Thyroid gland (tissue), 4 donors: Measurements from ENCODE around the gene DNAH8. TPM values are rescaled to one million over a fixed set of nuclear protein-coding genes. Genes with fewer than 3 reads are reported as not detected.

ENCODE experiments used
- DNase-seq, 2 donors: peaks; one replicate each; pipeline ENCODE4 v3.0.0-alpha.2; 2019
- H3K27ac ChIP-seq, 3 donors: fragments of 200-600 bp; sonication (generic); 1 replicate in 2 of 3; 2 replicates in 1 of 3; pipeline ENCODE4 v1.5.1; 2016 to 2019; ENCODE audit warnings: mild to moderate bottlenecking in 1 of 3, moderate library complexity in 1 of 3
- H3K27me3 ChIP-seq: fragments of 200-600 bp; sonication (generic); one replicate; pipeline ENCODE4 v1.5.1; 2019
- H3K36me3 ChIP-seq, 2 donors: fragments of 200-600 bp; sonication (generic); one replicate each; pipeline ENCODE4 v1.5.1; 2016 to 2019
- H3K4me1 ChIP-seq, 2 donors: fragments of 200-600 bp; sonication (generic); one replicate each; pipeline ENCODE4 v1.5.1; 2017 to 2019
- H3K4me3 ChIP-seq, 3 donors: fragments of 200-600 bp; sonication (generic); replicated peaks in 1 of 3; 1 replicate in 2 of 3; 2 replicates in 1 of 3; pipeline ENCODE4 v1.5.1; 2016; ENCODE audit warnings: mild to moderate bottlenecking in 1 of 3
- H3K9me3 ChIP-seq: fragments of 200-600 bp; sonication (generic); one replicate; pipeline ENCODE4 v1.5.1; 2017
- POLR2A ChIP-seq, 2 donors: fragments of 450-650 bp; IDR thresholded peaks; one replicate each; pipeline ENCODE4 v1.6.1; 2017; ENCODE audit warnings: antibody characterized with exemption in 2 of 2, mild to moderate bottlenecking in 2 of 2, moderate library complexity in 1 of 2
- WGBS, 2 donors: methylation state at CpG; one replicate each; pipeline ENCODE4 v1.1.5; 2017; 5-methylcytosine and 5-hydroxymethylcytosine counted together
- intact Hi-C: fragments of 100-400 bp; cut with DNase I; formaldehyde crosslinking; loops from one replicate; pipeline ENCODE4 v1.15.1; 2023
- total RNA-seq, 4 donors: library from RNA; depleted of rRNA; stranded (reverse); fragments of >200 nt; gene quantifications; one replicate each; pipeline ENCODE4 v1.2.3, GENCODE V29; 2016
- TF ChIP-seq, protein P1 (sequence below), 6 experiments: fragments of 200-600 bp in 3 of 6; fragments of 450-650 bp in 3 of 6; sonication (generic) in 3 of 6; IDR thresholded peaks; one replicate each; pipeline ENCODE4 v1.5.1; 2016 to 2019; ENCODE audit warnings: antibody characterized with exemption in 6 of 6, mild to moderate bottlenecking in 2 of 6, inconsistent platforms in 1 of 6, moderate library complexity in 1 of 6

The DNAH8 gene
- total RNA-seq, 4 donors from 2014 or later: 0.04 to 4.8 (median 0.12) TPM

- Histone ChIP-seq H3K9me3 (no peaks in the 10 kb centered on the region), H3K27me3 (no peaks in the 10 kb centered on the region), H3K36me3 (no peaks in the 10 kb centered on the region), H3K4me1 (no peaks in the 10 kb centered on the region), H3K27ac (no peak overlapping the region), H3K4me3 (no peak overlapping the region)
- intact Hi-C loops: no loop called here
- 93 to 94% methylated on average over 3 of the region's 3 CpGs for WGBS, 2 donors
- no peak for DNase-seq
- TF ChIP-seq POLR2A (IDR thresholded peaks at IDR 0.05): no peak
- TF ChIP-seq, protein P1, sequence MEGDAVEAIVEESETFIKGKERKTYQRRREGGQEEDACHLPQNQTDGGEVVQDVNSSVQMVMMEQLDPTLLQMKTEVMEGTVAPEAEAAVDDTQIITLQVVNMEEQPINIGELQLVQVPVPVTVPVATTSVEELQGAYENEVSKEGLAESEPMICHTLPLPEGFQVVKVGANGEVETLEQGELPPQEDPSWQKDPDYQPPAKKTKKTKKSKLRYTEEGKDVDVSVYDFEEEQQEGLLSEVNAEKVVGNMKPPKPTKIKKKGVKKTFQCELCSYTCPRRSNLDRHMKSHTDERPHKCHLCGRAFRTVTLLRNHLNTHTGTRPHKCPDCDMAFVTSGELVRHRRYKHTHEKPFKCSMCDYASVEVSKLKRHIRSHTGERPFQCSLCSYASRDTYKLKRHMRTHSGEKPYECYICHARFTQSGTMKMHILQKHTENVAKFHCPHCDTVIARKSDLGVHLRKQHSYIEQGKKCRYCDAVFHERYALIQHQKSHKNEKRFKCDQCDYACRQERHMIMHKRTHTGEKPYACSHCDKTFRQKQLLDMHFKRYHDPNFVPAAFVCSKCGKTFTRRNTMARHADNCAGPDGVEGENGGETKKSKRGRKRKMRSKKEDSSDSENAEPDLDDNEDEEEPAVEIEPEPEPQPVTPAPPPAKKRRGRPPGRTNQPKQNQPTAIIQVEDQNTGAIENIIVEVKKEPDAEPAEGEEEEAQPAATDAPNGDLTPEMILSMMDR (IDR thresholded peaks at IDR 0.05): no peak
Observed at GRCh38 chr6:38736951-38737350, 21.8 kb downstream of the DNAH8 start.

DNA sequence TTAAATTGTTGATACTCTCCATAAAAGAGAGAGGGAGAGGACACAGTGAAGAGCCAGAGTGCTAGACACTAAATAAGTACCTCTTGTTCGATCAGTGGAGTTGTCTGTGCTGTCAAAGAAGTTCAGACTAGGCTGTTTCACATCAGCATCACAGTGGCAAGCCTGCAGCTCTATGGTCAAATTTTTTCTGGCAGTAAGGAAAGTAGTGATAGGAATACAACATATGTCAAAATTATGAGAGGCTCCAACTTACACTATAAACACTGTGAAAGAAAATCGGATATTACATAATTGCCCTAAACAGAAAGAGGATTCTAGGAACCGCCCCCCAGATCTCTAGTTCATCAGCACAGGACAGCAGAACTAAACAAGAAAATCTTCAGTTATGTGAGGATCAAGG, 23.1 kb downstream of the DNAH8 start:
- no peaks in the 10 kb centered on the region for H3K9me3 ChIP-seq
- H3K36me3 ChIP-seq: no peaks in the 10 kb centered on the region
- no peak overlapping the region for H3K27ac ChIP-seq
- H3K27me3 ChIP-seq: no peaks in the 10 kb centered on the region
- no peaks in the 10 kb centered on the region for H3K4me1 ChIP-seq
- no peak for TF ChIP-seq POLR2A (IDR thresholded peaks at IDR 0.05)
- TF ChIP-seq, protein P1 (IDR thresholded peaks at IDR 0.05): no peak
- WGBS, 2 donors: 65 to 67% methylated on average over 3 of the region's 3 CpGs
- no peak overlapping the region for H3K4me3 ChIP-seq
- intact Hi-C loops: no loop called here
- no peak for DNase-seq

DNA sequence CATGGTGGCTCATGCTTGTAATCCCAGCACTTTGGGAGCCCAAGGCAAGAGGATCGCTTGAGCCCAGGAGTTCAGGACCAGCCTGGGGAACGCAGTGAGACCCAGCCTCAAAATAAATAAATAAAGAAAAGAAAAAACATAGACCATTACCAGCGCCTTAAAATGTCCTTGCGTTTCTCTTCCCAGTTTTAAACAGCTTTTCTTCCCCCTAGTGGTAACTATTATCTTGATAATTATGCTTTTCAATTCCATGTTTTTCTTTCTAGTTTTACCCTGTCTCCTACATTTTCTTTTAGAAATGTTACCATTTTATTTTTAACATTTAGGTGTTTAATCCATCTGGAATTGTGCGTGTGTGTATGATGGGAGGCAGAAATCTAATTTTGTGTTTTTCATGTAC, 24.4 kb downstream of the DNAH8 start:
- TF ChIP-seq, protein P1 (IDR thresholded peaks at IDR 0.05): peak in 1 of 6 experiments; percentile 32
- no peak for TF ChIP-seq POLR2A (IDR thresholded peaks at IDR 0.05)
- intact Hi-C loops: no loop called here
- Histone ChIP-seq H3K9me3 (no peaks in the 10 kb centered on the region), H3K27ac (no peak overlapping the region), H3K27me3 (no peaks in the 10 kb centered on the region), H3K4me3 (no peak overlapping the region), H3K36me3 (no peaks in the 10 kb centered on the region), H3K4me1 (no peaks in the 10 kb centered on the region)
- WGBS, 2 donors: 47 to 57% methylated on average over 5 of the region's 5 CpGs
- no peak for DNase-seq

DNA sequence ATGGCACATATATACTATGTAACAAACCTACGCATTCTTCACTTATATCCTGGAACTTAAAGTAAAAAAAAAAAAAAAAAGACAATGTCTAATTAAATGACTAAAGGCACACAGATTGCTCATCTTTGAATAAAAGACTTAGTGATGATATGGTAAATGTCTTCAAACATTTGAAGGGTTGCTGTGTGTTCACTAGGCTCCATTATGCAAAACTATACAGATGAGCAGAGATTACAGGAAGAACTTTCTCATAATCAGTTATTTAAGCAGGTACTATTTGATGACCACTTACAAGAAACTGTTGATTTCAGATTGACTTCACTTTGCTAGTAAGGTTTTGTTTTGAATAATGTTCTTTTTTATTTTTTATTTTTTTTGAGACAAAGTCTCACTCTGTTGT, 34.4 kb downstream of the DNAH8 start:
- intact Hi-C loops: no loop called here
- Histone ChIP-seq H3K27ac (no peak overlapping the region), H3K9me3 (no peaks in the 10 kb centered on the region), H3K27me3 (no peaks in the 10 kb centered on the region), H3K4me3 (no peak overlapping the region), H3K36me3 (no peaks in the 10 kb centered on the region), H3K4me1 (no peaks in the 10 kb centered on the region)
- 98 to 100% methylated on average over 1 of the region's 1 CpG for WGBS, 2 donors
- no peak for DNase-seq
- no peak for TF ChIP-seq POLR2A (IDR thresholded peaks at IDR 0.05)
- TF ChIP-seq, protein P1 (IDR thresholded peaks at IDR 0.05): no peak

DNA sequence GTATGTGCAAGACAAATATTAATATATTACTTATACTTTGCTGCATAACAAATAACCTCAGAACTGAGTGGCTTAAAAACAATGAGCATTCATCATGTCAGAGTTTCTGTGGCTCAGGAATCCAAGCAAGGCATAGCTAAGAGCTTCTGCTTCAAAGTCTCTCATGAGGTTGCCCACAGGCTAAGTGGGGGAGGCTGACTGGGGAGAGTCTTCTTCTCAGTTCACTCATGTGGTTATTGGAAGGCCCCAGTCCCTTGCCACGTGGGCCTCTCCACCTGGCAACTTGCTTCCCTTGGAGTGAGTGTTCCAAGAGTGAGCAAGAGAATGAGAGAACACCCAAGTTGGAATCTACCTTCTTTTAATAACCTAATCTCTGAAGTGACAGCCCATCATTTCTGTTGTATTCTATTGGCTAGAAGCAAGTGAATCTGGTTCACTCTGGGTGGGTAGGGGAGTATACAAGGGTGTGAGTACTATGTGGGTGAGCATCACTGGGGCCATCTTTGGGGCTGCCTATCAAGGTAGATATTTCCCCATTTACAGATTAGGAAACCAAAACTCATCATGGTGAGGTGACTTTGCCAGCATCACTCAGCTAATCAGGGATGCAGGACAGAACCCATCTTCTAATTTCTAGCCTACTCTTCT, 36.0 kb downstream of the DNAH8 start:
- WGBS, 2 donors: 57 to 64% methylated on average over 1 of the region's 1 CpG

More for the DNA sequence above, 36.0 kb downstream of the DNAH8 start:
- Histone ChIP-seq H3K36me3 (no peaks in the 10 kb centered on the region), H3K27me3 (no peaks in the 10 kb centered on the region), H3K27ac (no peak overlapping the region), H3K4me3 (no peak overlapping the region), H3K9me3 (no peaks in the 10 kb centered on the region), H3K4me1 (peaks cover 0 to 11% of the 10 kb centered on the region in 2 donors)
- TF ChIP-seq POLR2A (IDR thresholded peaks at IDR 0.05): no peak
- TF ChIP-seq, protein P1 (IDR thresholded peaks at IDR 0.05): no peak
- peak in 1 of 2 donors; percentile 26 for DNase-seq
- intact Hi-C loops: no loop called here
